Left renal cortex interstitium (tissue), 4 donors: ENCODE results near the gene CDCA4. TPM values are rescaled to one million over a fixed set of nuclear protein-coding genes. Genes with fewer than 3 reads are reported as not detected.

Experiments
- DNase-seq, 4 donors: peaks; one replicate each; pipeline ENCODE4 v3.0.0-alpha.2; 2013; ENCODE audit warnings: low read depth in 4 of 4, low spot score in 2 of 4, missing footprints in 1 of 4
- polyA plus RNA-seq, 4 donors: library from polyadenylated mRNA; unstranded; fragments of 120-200 nt; gene quantifications; one replicate each; pipeline ENCODE4 v1.2.1, GENCODE V29; 2013; ENCODE audit not compliant: insufficient read length in 4 of 4

CDCA4 gene
- polyA plus RNA-seq, 4 donors = 19.9 to 27.8 (median 22.7) TPM

- no peak for DNase-seq
These were observed 52.7 kb downstream of the CDCA4 start for GRCh38 chr14:104968153-104968527.

DNA sequence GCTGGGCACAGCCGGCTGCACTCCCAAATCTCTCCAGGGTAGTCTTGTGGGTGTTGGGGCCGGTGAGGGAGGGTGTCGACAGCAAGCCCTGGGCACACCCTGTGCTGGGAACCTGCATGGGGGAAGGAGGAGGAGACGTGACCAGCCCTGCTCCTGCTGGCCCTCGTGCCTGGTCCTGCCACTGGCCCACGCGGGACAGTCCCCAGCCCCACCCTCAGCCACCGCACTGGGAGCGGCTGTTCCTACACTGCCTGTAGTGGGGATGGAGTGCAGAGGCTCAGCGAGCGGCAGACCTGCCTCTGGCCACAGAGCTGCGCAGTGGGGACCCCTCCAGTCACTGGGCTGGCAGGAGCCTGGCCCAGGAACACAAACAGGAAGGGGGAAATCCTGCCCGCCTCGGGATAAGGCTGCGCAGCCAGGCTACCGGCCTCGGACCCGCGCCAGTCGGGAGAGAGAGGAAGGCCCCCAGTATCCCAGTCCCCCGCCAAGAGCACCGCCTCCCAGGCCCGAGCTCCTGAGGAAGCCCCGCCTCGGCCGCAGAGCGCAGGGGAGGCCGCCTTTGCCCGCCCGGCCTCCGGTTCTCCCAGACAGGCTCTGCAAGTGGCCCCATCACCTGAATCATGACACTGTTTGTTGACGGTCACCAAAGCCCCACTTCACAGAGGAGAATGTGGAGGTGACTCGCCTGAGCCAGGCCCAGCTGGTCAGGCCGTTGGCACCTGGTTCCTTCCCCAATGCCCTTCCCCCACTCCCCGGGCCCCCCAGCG, 53.3 kb downstream of the CDCA4 start:
- no peak for DNase-seq

DNA sequence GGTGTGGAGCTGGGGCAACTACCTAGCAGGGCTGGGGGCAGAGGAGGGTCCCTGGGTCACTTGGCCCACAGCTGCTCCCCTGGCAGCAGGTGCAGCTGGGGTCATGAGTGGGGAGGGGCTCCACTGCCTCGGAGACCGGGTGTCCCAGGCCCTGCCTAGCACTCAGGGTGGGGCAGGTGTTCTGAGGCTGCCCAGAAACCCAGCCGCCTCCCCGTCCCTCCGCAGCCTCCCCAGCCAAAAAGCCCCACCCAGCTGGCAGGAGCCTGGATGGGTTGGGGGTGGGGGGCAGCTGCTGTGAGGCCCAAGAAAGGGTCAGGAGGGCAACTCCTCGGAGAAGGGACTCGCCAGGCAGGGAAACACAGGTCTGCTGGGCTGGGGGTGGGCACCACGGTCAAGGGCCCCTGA, 53.9 kb downstream of the CDCA4 start:
- DNase-seq = no peak

DNA sequence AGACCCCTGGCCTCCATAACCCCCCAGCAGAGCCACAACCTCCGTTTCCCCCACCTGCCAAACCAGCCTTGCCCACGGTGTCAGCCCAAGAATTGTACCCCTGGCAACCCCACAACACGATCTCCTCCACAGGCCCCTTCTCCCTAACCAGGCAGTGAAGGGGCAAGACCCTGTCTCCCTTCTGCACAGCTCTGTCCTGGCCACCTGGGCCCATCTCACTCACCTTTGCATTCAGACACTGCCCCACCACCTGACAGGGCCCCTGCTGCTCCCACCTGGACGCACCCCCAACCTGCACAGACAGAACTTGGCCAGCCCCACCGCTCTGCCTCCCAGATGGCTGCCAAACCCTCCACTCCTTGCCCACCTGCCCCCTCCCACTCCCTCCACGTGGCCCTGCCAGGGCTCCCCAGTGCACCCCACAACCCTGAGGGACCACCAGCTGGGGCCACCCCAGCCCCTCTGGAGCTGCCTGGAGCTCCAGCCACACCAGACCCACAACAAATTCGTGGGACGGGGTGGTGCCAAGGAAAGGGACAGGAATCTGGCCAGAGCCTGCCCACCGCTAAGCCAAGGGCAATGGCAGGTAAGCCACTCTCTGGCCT, 54.5 kb downstream of the CDCA4 start:
- no peak for DNase-seq

DNA sequence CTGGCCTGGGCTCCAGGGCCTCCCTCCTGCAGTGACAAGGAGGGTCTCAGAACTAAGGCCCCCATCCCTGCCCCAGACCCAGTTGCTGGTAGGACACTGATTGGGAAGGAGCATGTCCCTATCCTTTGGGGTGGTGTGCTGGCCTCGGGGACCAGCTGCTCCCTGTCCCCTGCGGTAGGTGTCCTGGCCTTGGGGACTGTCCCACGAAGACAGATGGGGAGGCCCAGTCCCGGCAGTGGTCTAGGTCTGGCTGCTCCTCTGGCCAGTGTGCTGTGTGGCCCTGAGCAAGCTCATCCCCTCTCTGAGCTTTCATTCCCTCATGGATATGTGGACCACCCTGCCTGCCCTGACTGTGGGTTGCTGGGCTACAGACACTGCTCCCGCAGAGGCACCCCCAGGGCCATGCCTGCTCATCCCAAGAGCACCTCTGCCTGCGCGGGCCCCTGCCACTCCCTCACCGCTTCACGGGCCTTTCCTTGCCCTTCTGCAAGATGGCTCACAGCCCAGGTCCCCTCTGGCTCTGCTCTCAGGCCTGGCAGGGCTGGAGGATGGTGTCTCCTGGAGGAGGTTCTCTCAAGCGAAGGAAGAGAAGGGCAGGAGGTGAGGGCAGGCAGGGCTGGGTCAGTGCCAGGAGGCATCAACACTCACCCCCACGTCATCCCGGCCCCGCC, 55.2 kb downstream of the CDCA4 start:
- no peak for DNase-seq

DNA sequence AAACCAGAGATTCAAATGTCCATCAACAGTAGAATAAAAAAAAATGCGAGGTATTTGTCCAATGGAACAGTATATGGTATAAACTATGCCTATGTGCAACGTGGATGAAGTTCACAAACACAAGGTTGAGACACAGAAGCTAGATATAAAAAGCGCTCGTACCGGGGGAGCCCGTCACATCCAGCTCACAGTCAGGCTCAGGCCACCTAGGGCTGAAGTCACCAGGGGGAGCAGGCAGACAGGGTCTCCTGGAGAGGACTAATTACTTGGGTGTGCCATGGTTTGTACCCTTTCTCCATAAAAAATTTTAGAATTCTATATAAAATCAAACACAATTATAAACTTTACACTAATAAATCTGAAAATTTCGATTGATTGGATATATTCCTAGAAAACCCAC, 56.3 kb downstream of the CDCA4 start:
- DNase-seq = no peak

Other genes starting within 250 kb of the CDCA4 start
- gene AKT1, start 225.3 kb downstream of the CDCA4 start, polyA plus RNA-seq = 100 to 1,000 TPM; 105 to 150 (median 131) TPM
- 1 to 10 TPM; 4.1 to 5.9 (median 4.5) TPM for gene ZBTB42, start 220.0 kb downstream of the CDCA4 start, polyA plus RNA-seq
- 10 to 100 TPM in 3 of 4 donors, 1 to 10 TPM in 1; 8.9 to 21.6 (median 15.1) TPM for gene CEP170B, start 155.8 kb downstream of the CDCA4 start, polyA plus RNA-seq
- 1 to 10 TPM; 3.1 to 8.8 (median 4.3) TPM for gene PLD4, start 96.2 kb downstream of the CDCA4 start, polyA plus RNA-seq
- gene AHNAK2, start 42.7 kb downstream of the CDCA4 start, polyA plus RNA-seq = 1 to 10 TPM; 1.4 to 2.0 (median 1.8) TPM
- gene CLBA1, start 35.3 kb downstream of the CDCA4 start, polyA plus RNA-seq = 10 to 100 TPM; 22.0 to 34.9 (median 25.4) TPM
- gene GPR132, start 44.3 kb upstream of the CDCA4 start, polyA plus RNA-seq = under 1 TPM; 0.31 to 0.86 (median 0.60) TPM
- 10 to 100 TPM in 2 of 4 donors, 1 to 10 TPM in 2; 6.8 to 11.4 (median 9.8) TPM for gene JAG2, start 147.7 kb upstream of the CDCA4 start, polyA plus RNA-seq
- 10 to 100 TPM; 21.5 to 42.8 (median 34.5) TPM for gene NUDT14, start 160.2 kb upstream of the CDCA4 start, polyA plus RNA-seq
- gene BTBD6, start 227.4 kb upstream of the CDCA4 start, polyA plus RNA-seq = 10 to 100 TPM; 32.8 to 43.7 (median 37.0) TPM